AG08396 (cell line): ENCODE results near the gene PAK1.

Experiments
- DNase-seq: peaks from one replicate; pipeline ENCODE4 v3.0.0; 2012; ENCODE audit warnings: low spot score, mixed read lengths

Gene PAK1

DNA sequence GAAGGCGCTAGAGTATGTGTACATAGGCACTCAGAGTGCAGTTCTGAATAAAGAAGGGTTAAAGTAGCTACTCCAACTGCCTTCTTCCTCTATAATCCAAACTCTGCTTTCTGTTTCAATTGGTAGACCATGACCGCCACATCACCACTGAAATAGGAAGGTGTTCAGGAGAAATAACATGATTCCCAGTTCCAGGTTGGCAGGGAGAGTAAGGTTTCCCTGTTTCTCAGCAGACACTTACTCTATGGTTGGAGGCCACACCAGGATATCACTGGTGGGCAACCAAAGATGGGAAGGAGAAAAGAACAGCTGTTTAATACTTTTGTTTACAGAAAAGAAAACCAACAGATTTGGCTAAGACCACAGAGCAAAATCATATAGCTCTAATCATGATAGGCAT is 37.9 kb downstream of the PAK1 start:
- no peak for DNase-seq

DNA sequence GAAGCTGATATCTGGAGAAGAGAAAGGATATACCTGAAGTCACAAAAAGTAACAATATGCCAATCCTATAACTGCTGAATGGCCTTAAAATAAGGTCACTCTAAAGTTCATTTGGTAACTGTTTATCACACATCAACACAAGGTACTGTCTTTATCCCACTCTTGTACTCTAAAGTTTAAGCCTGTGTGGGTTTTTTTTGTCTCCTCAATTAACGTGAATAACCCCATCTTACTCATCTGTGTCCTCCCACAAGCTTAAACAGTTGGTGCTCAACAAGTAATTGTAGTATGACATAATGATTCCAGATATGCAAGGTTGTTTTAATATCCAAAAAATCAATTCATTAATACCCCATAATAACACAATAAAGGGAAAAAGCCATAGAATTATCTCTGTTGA is 42.1 kb downstream of the PAK1 start:
- no peak for DNase-seq

DNA sequence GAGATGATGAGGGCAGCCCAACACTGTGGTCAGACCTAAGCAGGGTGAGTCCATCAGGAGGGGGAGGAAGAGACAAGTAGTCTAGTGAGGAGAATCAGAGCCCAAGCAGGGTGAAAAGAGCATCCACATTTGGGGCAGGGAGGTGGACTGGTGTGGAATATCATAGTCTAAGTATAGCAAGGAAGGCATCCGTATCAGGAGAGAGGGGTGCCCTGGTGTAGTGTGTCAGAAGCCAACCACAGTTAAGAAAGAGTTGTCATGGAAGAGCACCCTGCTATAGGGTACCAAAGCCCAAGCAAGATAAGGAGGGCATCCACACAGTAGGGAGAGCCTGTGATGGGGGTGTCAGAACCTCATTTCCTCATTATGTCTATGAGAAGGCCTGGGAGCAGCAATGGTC is 45.3 kb downstream of the PAK1 start:
- no peak for DNase-seq

DNA sequence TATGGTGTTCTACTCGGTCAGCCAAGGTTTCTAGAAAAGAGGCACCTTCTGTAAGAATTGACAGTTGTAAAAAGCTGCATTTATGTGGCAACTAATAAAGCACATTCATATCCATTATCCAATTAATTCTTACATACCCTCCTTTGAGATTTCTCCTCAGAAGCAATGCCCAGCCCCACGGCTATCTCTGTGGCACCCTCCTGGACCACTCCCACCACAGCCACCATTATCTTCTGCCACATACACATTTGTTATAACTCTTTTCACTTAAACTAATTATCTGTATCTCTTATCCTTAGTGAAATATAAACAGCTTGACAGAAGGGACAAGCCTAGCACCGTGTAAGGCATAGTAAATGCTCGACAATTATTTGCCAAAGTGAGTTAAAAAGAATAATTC is 48.5 kb downstream of the PAK1 start:
- DNase-seq, result no peak

DNA sequence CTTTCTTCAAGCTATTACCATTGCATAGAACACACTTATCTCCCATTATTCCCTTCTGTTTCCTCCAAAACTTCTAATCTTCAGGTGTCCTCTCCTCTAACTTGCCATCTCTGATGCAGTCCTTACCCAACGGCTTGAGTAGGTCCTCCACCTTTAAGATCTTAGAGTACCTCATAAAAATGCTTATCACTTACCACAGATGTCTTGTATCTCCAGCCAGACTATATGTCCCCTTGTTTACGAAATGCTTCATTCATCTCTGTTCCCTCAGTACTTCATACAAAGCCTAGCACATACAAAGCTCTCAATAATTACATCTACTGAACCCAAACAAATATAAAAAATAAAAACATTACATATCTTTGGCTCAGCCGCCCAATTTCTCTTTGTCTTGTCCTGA is 49.2 kb downstream of the PAK1 start:
- no peak for DNase-seq

DNA sequence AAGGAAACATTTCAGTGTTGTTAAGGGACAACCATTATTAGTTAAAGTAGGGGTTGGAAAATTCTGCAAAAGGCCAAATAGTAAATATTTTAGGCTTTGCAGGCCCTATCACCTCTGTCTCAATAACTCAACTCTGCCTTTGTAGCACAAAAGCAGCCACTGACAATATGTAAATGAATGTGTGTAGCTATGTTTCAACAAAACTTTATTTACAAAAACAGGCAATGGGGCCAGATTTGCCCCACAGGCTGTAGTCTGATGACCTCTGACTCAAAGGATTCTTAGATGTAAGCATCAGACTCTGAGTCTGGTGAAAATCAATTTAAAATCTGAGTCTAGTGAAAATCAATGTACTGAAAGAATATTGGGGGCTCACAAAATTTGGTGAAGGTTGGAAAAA is 50.3 kb downstream of the PAK1 start:
- DNase-seq, result no peak

DNA sequence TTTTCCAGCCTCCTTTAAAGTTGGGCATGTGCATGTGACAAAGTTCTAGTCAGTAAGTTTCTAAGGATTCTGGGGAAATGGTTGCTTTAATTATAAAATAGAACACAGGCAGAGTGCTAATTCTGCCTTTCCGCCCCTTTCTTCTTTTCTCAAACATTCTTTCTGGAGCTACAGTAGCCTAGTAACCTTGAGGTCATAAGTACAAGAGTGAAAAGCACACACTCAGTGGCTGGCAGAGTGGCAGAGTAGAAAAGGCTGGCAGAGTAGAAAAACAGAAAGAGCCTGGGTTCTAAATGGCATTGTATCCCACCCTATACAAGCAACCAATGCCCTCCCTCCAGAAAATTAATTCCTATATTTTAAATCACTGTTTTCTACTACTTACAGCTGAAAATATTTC is 51.2 kb downstream of the PAK1 start:
- no peak for DNase-seq

DNA sequence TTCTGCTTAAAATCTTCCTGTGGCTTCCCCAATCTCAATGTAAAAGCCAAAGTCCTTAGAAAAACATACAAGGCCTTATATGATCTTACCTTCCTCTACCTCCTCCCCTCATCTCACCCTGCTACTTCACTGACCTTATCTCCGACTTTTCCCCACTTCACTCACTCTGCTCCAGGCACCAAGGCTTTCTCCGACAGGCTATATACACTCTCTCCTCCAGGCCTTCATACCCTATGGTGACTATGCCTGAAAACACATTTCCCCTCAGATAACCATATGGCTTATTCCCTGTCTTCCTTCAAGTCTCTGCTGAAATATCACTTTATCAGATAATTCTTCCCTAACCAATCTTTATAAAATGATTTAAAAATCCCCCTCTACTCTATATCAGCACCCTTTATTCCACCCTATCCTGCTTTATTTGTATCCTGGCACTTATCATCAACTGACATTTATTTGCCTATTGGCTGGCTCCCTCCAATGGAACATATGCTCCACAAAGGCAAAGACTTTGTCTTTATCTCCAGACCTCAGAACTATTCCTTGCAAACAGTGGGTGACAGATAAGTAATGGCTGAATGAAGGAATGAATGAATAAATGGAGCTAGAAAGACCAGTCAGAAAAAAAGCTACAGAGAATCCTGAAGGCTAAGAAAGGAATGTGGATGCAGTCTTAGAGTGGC is 52.7 kb downstream of the PAK1 start:
- DNase-seq, result no peak

DNA sequence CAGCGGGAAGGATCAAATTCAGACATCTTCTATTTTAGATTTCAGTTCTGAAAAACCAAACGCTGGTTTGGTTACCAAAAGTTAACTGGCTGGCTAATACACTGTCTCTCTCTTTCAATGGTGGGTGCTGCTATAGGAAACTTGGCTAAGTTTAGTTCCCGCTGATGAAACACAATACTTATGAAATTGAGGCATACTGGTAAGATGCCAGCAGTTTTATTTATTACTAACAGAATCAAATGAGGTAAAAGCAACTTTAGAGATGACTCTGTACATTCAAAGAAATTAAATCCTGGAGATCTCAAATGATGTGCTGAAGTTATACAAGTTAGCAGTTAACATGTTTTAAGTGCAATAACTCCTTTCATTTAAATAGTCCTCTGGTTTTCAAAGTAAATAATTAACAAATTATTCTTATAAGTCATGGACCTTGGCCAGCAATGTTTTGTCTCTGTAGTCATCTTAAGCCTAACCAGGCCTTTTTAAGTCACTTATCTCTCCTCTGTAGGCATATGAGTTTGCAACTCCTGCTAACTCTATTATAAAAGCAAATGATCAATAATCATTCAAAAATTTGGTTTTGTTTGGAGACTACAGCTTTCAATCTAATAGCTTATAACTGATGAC is 54.8 kb downstream of the PAK1 start:
- no peak for DNase-seq

DNA sequence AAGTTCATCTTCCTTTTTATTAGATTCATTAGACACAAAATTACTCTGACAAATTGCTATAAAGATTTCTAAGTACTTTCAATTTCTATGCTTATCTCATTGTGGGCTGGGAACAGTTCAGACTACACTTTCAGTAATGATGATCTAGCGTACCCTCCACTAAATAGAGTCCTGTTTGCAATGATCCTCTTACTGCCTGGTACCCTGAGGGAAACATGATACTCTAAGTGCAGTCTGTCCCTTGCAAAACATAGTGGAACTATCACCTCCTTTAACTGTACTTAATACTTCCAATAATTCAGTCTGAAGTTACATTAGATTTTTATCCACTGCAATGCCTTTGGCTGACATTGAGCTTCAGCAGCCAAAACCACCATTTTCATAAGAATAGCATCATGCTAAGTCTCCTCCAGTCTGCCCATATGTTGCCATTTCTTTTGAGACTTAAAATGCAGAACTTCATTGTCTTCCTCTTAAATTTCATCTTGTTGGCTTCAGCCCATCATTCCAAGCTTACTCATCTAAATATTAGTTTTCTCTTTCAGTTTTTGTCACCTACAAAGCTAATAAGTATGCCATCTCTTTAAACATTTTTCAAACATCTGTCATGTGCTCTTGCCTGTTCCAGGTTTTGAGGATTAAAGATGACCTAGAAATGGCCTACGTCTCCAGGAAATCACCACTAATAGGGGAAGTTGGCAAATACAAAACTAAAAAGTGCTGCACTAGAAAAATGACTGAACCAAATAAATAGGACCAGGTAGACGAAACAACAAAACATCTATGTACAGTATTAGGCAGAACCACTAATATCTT is 55.5 kb downstream of the PAK1 start:
- DNase-seq, result no peak

DNA sequence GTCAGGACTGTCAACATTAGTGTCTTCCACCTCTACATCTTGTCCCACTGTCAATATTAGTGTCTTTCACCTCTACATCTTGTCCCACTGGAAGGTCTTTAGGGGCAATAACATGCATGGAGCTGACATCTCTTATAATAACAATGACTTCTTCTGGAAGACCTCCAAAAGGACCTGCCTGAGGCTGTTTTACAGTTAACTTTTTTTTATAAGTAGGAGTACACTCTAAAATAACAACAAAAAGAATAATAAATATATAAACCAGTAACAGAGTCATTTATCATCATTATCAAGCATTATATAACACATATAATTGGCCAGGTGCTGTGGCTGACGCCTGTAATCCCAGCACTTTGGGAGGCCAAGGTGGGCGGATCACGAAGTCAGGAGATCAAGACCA is 57.5 kb downstream of the PAK1 start:
- no peak for DNase-seq

DNA sequence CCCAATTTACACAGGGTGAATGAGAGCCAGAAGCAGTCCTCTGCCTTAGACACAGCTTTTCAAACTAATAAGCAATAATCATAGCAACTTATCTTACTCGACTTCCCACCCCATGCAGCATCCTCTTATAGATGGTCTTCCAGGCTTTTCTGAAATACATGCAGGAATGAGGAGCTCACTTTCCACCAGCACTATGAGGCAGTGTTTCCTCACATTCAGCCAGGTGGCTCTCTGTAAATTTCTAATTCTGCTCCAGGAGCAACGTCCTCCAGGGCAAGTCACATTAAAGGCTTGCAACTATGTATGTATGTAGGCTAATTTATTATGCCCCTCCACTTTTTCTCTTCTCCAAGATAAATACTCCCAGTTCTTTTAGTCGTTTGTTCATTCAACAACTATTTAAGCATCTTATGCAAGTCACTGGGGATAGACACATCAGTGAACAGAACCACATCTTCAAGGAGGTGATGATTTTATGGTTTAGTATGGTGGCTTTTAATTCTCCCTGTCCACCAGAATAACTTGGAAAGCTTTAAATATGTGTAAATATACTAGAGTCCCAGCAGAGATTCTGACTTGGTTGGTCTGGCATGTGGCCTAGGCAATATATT is 59.9 kb downstream of the PAK1 start:
- no peak for DNase-seq

DNA sequence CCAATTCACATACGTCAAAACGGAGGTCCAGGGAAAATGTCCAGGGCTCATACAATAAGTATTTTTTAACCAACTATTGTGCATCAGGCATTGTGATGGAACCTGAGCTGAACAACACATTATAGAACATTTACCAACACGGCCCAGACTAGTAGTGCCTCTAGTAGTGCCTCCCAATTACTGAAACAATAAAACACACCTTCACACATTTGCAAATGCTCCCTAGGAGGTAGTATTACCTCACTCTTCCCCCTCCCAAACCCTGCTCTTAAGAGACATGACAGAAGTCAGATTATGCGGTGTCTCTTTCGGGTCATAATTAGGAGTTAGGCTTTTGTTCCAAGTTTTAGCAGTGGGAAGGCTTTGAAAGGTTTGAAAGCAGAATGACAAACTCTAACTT is 61.1 kb downstream of the PAK1 start:
- no peak for DNase-seq

DNA sequence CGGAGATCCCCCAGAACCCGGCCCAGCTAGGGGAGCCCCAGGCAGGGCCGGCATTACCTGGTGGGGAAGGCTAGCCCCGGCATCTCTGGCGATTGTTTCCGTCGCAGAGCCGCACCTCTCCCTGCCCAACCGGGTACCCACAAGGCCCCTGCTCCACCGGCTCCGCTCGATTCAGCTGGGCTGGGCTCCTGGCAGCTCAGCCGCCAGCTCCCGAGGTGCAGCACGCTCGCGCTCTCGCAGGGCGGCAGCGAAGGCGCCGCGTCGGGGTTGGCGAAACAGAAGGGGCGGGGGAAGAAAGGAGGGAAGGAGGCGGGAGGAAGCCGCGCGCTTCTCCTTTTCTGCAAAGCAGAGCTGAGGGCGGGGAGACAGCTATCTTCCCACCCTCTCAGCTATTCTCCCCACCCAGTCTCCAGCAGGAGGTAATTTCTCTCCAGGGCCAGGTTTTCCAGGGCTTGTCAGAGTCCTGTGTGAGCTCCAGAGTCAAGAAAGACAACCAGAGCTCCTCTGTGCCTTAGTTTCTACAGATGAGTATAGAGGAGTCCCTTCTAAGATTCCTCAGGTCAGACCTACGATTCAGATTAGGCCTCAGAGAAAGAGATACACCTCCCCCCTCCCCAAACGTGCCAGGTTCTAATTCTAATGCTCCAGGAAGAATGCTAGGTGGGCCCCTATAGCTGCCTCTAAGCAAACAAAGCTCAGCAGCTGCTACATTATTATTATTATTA is 62.0 kb downstream of the PAK1 start:
- DNase-seq, result peak; percentile 89

DNA sequence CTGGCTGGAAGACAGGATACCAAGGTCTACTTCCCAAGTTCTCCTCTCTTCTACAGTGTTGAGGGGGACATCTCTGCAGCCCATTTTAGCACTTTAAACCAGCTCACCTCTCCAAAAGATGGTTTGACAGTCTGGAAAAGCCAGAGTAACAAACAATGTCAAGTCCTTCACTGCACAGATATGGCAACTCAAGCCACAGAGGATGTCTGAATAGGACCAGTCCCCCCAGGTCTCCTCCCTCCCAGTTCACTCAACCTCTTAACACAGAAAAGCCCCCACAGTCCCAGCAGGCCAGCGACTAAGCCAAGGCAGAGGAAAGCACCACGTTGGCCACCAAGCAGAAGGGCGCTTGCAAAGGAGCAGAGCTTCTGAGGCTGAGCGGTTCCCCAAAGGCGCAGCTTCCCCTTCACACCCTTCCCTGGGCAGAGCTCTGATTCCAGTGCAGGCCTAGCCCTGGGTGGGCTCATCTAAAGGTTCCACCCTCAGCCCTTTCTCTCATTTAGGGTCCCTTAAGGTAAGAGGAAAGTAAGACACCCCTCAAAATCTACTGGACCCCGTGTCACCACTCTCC is 62.7 kb downstream of the PAK1 start:
- peak; percentile 30 for DNase-seq

DNA sequence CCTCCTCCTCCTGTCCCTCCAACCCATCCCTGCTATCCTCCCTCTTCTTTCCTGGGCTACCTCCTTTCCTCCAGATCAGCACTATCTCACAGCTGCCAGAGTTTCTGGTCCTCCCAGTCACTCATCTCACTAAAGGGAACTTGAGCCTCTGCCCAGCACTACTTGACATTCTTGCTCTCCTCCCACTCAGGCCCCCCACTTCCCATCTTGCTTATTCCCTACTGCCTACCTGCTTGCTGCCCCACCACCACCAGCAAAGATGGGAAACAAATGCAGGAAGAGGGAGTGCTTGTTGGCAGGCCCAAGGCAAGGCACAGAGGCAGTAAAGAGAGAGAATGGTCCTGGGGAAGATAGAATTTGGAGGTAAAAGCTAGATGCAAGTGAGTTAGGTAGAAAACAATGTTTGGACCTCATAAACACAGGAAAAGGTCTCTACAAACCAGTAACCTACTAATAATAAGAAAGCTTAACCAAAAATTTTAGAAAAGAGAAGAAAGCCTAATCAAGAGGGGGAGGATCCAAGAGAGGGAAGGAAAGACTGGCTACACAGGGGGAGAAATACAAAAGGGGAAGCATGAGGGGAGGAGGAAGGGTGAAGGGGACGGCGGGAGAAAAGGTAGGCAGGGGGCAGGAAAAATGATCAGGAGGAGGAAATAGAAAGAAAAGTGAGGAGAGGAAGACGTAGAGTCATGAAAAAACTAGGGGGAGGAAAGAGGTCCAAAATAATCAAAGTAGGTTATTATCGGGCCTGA is 63.6 kb downstream of the PAK1 start:
- no peak for DNase-seq

DNA sequence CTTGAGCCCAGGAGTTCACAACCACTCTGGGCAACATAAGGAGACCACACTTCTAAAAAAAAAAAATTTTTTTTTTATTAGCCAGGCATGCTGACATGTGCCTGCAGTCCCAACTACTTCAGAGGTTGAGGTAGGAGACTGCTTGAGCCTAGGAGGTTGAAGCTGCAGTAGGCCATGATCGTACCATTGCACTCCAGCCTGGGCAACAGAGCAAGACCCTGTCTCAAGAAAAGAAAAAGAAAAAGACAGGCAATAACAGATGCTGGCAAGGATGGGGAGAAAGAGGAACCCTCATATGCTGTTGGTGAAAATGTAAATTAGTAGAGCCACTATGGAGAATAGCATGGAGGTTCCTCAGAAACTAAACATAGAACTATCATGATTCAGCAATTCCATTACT is 64.8 kb downstream of the PAK1 start:
- no peak for DNase-seq

DNA sequence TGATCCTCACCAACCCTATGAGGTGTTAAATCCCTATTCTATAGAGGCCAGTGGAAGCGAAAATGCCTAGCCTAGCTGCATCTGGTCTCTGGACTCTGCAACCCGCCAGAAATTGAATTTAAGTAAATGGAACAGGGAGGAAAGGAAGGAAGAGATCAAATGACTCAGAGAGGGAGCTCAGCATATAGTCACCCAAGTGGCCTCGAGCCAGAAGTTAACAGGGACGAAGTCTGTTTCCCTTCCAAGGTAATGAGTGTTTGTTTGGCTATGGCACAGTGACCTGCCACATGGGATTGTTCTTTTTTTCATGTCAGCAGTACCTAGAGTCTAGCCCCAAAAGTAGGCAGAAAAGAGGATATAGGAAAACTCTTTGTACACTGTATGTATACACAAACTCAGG is 66.3 kb downstream of the PAK1 start:
- peak; percentile 79 for DNase-seq

DNA sequence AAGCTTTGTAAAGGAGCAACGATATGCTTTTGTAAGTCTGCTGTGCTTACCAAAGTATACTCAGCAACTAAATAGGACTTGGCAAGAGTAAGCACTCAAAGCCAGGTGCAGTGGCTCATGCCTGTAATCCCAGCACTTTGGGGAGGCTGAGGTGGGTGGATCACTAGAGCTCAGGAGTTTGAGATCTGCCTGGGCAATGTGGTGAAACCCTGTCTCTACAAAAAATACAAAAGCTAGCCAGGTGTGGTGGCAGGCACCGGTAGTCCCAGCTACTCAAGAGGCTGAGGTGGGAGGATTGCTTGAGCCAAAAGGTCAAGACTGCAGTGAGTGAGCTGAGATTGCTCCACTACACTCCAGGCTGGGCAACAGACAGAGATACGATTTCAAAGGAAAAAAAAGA is 67.5 kb downstream of the PAK1 start:
- no peak for DNase-seq

DNA sequence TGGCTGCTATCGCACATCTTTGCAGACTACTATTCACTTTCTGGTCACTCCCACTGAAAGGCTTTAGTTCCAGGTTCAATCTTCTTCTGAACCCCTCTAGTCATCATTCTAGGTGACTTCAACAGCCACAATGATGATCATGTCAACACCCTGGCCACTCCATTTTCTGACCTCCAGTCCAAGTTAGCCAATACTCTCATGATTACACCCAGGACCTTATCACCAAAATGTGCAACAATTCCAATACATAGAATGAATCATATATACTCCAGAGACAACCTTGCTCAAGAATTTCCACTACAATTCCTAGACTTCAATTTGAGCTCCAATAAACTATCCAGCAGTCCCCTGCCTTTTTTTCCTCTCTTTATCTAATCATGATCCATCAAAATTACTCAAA is 70.7 kb downstream of the PAK1 start:
- DNase-seq, result no peak

DNA sequence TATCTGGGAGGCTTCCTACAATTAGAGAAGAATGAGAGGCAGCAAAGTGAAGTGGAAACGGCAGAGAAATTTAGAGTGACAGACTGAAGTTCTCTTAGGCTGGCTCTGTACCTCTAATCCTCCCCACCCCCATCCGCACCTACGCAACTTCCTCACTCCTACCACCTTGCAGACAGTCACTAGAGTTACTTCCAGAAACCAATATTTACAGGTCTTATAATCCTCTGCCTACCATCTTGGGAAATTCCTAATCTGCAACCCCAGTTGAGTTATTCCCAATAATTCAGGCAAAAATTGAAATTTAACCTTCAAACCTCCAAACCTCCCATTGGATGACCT is 71.7 kb downstream of the PAK1 start:
- no peak for DNase-seq
